DMS79 treated with DMSO at 0.1 percent for 48 hours (cell line): ENCODE data around the gene TMEM223.
"Not testable (repeated sequence)": the region's sequence is repeated elsewhere in the genome, so short reads cannot be mapped to it uniquely, and the experiment has no call there.

Source experiments
- DNase-seq: peaks from one replicate; lab custom pipeline; 2025; lab: John Stamatoyannopoulos, UW

TMEM223 gene

GRCh38 chr11:62791501-62792201, at the start of gene TMEM223:
Gene TMEM223 (minus strand): TSS chr11:62792006. CDS start chr11:62791994, 12 bp downstream.
- peak; percentile 73 for DNase-seq

GRCh38 chr11:62840721-62841360, 49.0 kb upstream of the TMEM223 start:
- DNase-seq: not testable (repeated sequence)

GRCh38 chr11:62839050-62839945, 47.5 kb upstream of the TMEM223 start, which contains the start of gene WDR74:
Gene WDR74 (minus strand): TSS chr11:62839590. CDS start chr11:62839570, 20 bp downstream.
- DNase-seq: peak; percentile 85

GRCh38 chr11:62835336-62835735, 43.5 kb upstream of the TMEM223 start:
- no peak for DNase-seq

- no peak for DNase-seq
These were observed 40.8 kb upstream of the TMEM223 start, which contains the start of gene TEX54 for GRCh38 chr11:62832336-62833234. Gene TEX54 (minus strand): TSS chr11:62832841.

- DNase-seq: peak; percentile 98
These were observed 39.9 kb upstream of the TMEM223 start, which contains the start of gene STX5 for GRCh38 chr11:62831520-62832335. Gene STX5 (minus strand): TSS chr11:62832051. CDS start chr11:62831243, 808 bp downstream.

GRCh38 chr11:62830904-62831519, 39.2 kb upstream of the TMEM223 start:
- DNase-seq: no peak

GRCh38 chr11:62828130-62828529, 36.3 kb upstream of the TMEM223 start:
- DNase-seq: not testable (repeated sequence)

- no peak for DNase-seq
These were observed 31.9 kb upstream of the TMEM223 start for GRCh38 chr11:62823677-62824076.

GRCh38 chr11:62817129-62817528, 25.3 kb upstream of the TMEM223 start:
- DNase-seq: no peak

- no peak for DNase-seq
These were observed 24.8 kb upstream of the TMEM223 start for GRCh38 chr11:62816557-62816956.

GRCh38 chr11:62811659-62812058, 19.9 kb upstream of the TMEM223 start:
- no peak for DNase-seq

- DNase-seq: no peak
These were observed 18.9 kb upstream of the TMEM223 start for GRCh38 chr11:62810748-62811147.

- DNase-seq: no peak
These were observed 14.9 kb upstream of the TMEM223 start for GRCh38 chr11:62806611-62807121.

- DNase-seq: no peak
These were observed 14.2 kb upstream of the TMEM223 start for GRCh38 chr11:62805961-62806441.

- DNase-seq: peak; percentile 93
These were observed 13.5 kb upstream of the TMEM223 start, which contains the start of gene NXF1 for GRCh38 chr11:62805076-62805892. Gene NXF1 (minus strand): TSS chr11:62805440. CDS start chr11:62805356, 84 bp downstream.

- DNase-seq: no peak
These were observed 12.7 kb upstream of the TMEM223 start for GRCh38 chr11:62804310-62805075.

GRCh38 chr11:62801071-62801470, 9.3 kb upstream of the TMEM223 start:
- DNase-seq: no peak
